HG03025 (cell line): ENCODE data around the gene RNASE12.
"Not testable (repeated sequence)": the region's sequence is repeated elsewhere in the genome, so short reads cannot be mapped to it uniquely, and the experiment has no call there.

Experiments
- ATAC-seq: cut with Tn5 transposase; IDR thresholded peaks from one replicate; pipeline ENCODE4 v1.9.1; 2021; ENCODE audit warnings: mild to moderate bottlenecking, moderate library complexity; ENCODE audit not compliant: unreplicated experiment, low FRiP score

The RNASE12 gene

DNA sequence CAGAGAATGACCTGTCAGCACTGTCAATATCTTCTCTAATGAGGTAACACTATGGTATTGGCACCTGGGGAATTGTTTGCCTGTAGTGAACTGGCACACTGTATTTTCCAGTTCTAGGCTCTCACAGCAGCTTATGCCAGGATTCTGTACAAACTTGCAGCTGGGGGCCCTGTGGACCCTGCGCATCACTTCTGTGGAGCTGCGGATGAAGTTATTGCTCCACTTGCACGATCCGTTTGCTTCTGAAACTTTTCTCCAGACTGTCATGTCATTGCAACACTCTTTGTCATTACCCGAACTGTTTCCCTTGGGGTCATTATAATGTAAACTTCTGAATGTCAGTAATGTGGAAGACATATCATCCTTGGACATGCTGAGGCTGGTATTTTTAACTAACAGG lies 7.3 kb downstream of the RNASE12 start:
- ATAC-seq: no peak

DNA sequence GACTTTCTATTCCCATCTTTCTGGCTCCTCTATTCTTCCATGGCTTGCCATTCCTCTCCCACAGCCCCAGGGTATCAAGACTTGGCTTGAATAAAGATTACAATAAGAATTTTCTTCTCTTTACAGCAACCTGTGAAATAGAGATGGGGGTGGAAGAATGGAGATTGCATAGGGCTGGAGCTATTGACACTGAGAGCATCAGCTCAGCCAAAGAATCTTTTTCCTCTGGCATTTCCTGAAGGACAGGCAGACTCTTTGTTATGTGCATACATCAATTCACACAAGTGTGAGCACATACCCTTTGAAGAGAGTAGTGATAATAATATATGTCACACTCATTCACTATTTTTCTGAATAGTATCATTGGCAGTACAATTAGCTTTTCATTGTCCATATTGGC lies 8.0 kb downstream of the RNASE12 start:
- no peak for ATAC-seq

DNA sequence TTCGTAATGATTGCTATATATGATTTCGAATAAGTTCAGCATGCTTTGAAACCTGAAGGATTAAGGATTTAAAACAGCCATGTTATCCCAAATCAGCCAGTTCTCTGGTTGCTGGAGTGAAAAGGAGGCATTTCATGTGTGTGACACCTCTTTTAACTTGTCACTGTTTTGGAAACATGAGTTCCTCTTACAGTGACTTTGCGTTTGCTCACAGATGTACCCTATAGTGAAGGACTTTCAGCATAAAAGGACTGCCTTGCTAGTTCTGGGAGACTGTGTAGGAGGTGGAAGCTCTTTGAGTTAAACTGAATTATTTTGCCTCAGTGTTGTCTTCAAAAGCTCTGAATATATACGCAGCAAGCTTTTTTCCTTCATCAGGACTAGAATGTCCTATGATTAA lies 10.9 kb downstream of the RNASE12 start:
- no peak for ATAC-seq

DNA sequence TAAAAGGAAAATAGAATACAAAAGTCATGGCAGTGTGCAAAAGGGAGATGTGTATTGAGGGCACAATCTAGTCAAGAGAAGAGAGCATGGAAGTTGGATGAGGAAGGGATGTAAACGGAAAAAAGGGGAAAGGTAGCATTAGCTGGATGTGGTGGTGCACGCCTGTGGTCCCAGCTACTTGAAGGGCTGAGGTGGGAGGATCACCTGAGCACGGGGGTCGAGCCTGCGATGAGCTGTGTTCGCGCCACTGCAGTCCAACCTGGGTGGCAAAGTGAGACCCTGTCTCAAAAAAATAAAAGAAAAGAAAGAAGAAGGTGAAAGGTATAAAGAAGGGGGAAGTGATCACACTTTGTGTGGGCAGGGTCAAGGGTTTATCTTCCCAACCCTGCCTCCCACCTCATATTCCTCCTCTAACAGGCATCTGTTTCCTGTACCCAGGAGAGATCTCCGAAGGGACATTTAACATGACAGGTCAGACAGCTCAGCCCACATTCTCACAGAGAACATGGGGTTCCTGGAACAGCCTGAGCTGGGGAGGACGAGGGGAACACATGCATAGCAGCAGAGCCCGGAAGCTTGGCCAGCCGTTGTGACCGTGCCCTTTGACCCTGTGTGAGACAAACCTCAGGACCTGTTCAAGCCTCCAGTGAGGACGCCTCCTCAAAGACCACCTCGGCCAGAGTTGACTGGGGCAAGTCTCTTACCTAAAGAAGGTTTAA lies 12.2 kb downstream of the RNASE12 start:
- no peak for ATAC-seq

DNA sequence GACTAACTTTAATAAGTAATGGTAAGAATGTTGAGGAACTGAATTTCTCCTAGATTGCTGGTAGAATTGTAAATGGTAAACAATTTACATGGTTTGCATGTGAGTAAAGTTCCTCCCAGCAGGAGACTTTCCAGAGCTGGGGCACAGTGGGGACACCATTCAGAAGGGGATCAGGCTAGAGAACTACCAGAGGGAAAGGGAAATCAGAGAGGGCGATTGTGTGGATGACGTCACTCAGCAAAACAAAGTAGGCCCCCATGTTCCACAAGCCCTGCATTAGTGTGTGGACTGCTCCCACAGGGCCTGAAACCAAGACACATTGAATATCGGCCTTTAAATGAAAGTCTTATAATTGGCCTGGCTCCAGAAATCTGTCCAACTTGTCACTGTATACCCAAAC lies 12.9 kb downstream of the RNASE12 start:
- ATAC-seq: no peak

DNA sequence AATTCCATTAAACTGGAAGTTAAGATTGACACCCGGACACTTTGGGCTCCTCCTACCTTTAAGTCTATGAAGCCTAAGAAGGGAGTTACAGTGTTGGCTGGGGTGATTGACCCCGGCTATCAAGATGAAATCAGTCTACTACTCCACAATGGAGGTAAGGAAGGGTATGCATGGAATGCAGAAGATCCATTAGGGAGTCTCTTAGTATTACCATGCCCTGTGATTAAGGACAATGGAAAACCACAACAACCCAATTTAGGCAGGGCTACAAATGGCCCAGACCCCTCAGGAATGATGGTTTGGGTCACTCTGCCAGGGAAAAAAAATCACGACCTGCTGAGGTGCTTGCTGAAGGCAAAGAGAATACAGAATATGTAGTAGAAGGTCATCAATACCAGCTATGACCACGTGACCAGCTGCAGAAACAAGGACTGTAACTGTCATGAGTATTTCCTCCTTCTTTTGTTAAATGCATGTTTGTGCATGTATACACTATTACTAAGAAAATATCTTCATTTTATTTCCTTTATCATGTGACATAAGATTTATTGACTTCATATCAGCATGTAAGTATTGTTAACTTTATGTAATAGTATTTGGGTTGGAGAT lies 18.7 kb downstream of the RNASE12 start:
- ATAC-seq: not testable (repeated sequence)

DNA sequence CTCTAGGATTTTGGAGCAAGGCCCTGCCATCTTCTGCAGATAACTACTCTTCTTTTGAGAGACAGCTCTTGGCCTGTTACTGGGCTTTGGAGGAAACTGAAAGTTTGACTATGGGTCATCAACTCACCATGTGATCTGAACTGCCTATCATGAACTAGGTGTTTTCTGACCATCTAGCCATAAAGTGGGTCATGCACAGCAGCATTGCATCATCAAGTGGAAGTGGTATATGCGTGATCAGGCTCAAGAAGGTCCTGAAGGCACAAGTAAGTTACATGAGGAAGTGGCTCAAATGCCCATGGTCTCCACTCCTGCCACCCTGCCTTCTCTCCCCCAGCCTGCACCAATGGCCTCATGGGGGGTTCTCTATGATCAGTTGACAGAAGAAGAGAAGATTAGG lies 20.5 kb downstream of the RNASE12 start:
- ATAC-seq: not testable (repeated sequence)

DNA sequence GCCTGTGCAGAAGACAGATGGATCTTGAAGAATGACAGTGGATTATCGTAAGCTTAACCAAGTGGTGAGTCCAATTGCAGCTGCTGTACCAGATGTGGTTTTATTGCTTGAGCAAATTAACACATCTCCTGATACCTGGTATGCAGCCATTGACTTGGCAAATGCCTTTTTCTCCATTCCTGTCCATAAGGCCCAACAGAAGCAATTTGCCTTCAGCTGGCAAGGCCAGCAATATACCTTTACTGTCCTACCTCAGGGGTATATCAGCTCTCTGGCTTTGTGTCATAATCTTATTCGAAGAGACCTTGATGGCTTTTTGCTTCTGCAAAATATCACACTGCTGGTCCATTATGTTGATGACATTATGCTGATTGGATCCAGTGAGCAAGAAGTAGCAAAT lies 21.3 kb downstream of the RNASE12 start:
- not testable (repeated sequence) for ATAC-seq

DNA sequence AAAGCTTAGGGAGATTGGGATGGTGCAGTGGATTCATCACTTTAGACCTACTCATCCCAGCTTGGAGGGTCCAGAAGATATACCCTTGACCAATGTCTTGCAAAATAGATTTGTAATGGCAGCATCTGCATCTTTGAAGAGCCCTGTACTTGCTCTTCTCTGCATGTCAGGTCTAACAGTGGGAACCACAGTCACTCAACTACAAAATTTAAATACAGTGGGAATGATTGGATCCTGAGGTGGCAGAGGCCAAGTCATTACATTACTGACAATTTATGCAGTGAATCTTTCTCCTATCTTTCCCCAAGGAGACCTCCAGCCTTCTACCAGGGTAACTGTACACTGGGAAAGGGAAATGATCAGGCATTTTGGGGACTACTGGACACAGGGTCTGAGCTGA lies 22.1 kb downstream of the RNASE12 start:
- ATAC-seq: no peak

DNA sequence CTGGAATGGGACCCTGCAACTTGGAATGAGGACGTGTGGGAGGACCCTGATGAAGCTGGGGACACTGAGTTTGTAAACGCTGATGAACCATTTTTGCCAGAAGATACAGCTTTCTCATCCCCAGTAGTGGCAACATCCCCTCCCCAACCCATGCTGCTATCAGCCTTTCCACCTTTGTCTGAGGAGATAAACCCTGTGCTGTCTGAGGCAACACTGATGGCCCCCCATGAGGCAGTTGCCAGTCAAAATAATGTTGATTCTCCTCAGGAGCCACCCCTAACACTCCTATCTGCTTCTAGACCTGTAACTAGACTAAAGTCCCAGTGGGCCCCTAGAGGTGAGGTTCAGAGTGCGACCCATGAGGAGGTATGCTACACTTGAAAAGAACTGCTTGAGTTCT lies 22.8 kb downstream of the RNASE12 start:
- no peak for ATAC-seq

DNA sequence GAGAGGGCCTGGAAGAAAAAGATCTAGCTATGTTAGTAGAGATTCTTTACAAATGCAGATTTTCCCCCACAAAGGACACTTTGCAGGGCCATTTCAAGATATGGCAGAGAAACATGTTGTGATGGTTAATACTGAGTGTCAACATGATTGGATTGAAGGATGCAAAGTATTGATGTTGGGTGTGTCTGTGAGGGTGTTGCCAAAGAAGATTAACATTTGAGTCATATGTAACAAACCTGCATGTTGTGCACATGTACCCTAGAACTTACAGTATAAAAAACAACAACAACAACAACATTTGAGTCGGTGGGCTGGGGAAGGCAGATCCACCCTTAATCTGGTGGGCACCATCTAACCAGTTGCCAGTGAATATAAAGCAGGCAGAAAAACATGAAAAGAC lies 24.0 kb downstream of the RNASE12 start:
- not testable (repeated sequence) for ATAC-seq

DNA sequence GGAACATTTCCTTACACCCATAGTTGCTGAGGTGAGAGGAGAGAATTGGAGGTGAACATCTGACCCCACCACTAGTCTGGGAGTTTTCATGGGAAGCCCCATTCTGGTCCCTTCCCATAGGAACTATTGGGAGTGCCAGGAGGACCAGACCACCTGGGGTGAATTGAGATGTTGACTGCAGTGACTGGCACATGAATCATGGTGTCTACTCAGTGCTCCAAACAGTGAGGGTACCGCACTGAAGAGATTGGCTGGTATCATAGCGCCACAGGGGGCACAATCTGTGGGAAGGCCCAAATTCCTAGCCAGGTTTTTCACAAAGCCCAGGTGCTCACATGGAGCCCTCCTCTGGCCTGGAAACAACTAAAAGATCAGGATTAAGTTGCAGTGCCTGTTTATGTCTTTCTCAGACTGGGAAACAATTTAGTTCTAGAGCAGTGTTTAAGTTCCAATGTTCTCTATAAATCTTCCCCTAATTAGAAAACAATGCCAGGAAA lies 26.6 kb downstream of the RNASE12 start:
- ATAC-seq: no peak

DNA sequence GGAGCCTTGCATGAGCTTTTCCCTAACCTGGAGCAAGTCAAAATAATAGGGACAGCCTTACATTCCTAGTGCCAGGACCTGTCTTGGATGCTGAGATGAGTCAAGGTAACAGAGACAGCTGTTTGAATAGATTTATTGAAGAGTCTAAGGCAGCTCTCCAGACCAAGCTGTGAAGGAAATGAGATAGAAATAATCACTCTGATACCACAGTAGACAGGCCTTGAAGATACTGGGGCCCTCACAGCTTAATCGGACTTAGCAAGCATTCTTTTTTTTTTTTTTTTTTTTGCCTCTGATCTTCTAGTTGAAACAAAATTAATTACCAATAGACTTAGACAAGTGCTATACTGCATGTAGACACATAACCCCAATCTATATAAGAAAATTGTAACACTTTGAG lies 27.2 kb downstream of the RNASE12 start:
- ATAC-seq: no peak

DNA sequence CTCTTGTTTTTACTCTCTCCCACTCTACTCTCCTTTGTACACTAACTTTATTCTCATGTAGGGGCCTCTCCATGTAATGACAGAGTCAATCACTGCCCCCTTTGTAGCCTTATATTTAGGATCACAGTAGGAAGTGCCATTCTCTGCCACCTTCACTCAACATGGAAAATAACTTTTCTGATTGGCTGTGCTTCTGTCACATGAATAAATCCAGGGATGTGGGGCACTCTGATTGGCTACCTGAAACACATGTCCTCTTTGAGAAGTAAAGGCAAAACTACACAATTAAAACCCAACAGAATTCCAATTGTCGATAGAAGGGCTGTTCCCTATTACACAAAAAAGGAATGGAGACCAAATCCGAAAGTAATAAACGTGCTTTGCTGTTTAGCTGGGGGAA lies 30.2 kb downstream of the RNASE12 start, which contains the start of gene RNASE9:
Gene RNASE9, minus strand, starts transcription at position 87 of the 400 bp plus-strand sequence.
- ATAC-seq: no peak

DNA sequence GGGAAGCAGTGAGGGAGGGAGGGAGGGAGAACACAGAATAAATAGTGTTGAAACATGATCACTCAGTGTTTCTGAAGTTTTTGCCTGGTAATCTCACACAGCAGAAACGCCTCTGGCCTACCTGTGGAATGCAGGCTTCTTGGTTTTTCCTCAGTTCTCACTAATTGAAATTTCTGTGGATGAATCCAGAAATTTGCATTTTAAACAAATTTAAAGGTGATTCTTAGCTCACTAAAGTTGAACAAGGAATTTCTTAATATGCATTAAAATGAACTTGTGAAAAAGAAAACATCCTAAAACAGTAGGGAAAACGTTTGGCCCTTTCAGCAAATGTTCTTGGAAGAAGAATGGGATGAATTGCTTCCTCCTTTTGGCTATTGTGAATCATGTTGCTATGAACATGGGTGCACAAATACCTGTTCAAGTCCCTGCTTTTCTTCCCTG lies 31.7 kb downstream of the RNASE12 start:
- no peak for ATAC-seq

DNA sequence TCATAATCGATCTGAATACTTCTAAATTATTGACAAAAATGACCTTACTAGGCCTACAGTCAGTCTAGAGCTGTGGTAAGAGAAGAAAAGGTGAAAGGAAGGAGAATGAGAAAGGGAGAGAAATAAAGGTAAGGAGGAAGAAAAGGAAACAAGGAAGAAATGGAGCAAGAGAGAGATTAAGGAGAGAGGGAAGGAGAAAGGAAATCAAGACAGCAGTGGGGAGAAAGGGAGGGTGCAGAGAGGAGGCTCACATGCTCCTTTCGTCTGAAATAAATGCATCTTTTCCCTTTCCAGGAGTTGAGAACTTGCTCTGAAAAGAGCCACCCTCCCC lies 34.0 kb downstream of the RNASE12 start:
- no peak for ATAC-seq

DNA sequence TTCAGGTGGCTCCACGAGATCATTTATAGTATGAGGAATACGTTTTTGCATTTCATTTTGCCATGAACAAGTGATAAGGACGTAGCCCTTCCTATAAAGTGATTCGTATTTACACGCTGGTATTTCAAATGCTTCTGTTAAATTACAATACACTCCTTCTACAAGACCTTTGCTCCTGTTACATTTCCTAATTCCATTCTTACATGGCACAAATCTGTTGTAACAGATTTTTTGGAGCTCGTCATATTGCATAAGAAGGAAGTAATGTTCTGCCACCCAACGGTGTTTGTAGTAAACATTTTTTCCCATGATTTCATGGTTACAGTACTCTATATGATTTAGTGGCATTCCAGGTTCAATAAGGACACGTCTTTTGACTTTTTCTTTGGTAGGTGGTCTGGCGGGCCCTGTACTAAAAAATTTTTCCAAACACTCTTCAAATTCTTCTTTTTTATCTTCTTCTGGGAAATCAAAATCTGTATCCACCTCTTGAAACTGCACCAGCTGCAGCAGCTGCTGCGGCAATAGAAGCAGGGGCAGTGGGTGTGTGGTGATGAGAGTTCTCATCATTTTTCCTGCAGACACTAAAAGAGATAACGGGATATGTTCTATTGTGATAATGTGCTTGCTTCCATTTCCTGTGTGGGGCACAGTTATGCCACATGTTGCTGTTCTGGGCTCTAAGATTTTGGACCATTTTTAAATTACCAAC lies 34.5 kb downstream of the RNASE12 start:
- no peak for ATAC-seq

DNA sequence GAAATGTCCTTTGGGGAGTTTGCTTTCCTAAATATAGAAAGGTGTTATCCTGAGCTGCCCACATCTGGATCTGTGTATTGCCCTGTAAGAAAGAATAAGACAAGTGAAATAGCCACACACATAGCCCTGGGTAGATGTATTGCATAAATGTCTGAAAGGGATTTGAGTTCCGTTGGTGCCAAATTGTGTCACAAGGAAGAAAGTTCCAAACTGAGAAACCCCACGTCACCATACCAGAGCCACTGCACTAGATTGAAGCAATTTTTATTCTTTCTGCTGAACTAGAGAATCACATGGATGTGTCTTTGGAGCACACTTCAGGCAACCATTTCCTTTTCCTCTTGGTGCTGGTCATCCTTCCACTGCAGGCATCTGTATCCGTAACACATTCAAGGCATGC lies 35.3 kb downstream of the RNASE12 start:
- no peak for ATAC-seq

DNA sequence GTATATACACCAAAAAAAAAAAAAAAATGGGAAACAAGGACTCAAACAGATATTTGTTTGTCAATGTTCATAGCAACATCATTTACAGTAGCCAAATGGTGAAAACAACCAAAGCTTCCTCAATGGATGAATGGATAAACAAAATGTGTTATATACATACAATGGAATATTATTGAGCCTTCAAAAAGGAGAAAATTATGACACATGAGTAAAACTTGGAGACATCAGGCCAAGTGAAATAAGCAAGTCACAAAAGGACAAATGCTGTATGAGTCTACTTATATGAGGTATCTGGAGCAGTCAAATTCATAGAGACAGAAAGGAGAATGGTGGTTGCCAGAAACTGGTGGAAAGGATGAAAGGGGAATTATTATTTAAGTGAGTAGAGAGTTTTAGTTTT lies 38.2 kb downstream of the RNASE12 start:
- ATAC-seq: no peak

DNA sequence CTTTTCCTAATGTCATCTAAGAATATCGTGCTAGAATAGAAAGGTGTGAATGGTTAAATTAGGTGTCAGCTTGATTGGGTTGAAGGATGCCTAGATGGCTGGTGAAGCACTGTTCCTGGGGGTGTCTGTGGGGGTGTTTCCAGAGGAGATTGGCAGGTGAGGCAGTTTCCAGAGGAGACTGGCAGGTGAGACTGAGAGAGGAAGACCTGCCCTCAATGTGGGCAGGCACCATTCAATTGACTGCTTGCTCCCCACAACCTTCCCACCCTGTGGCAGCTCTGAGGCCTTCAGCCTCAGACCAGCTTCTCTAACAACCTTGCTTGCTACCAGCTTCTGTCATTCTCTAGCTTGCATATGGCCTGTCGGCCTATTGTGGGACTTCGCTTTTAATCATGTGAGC lies 39.6 kb downstream of the RNASE12 start:
- ATAC-seq: no peak

DNA sequence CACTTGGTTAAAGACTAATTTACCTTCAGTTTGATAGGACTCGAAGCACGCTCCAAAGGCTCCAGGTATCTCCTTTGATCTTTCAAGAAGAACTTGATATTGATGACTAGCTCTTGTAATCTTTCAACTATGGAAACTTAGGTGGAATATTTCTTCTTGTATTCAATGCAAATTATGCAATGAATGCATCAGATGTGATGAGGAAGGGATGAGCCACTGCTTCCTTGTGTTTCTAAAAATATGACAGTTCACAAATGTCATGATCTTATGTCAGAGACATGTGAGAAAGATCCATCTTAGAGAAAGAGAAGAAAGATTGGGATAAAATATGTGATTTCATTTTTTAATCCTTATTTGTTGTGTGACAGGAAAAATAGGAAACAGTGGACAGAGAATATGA lies 40.2 kb downstream of the RNASE12 start:
- ATAC-seq: no peak
